Iris pigment epithelial cell (primary cell): ENCODE results near the gene LTBP1.
"Not testable (repeated sequence)": the region's sequence is repeated elsewhere in the genome, so short reads cannot be mapped to it uniquely, and the experiment has no call there.

Source experiments
- DNase-seq: peaks from one replicate; pipeline ENCODE4 v3.0.0-alpha.2; 2011; ENCODE audit warnings: low read depth

The LTBP1 gene

DNA sequence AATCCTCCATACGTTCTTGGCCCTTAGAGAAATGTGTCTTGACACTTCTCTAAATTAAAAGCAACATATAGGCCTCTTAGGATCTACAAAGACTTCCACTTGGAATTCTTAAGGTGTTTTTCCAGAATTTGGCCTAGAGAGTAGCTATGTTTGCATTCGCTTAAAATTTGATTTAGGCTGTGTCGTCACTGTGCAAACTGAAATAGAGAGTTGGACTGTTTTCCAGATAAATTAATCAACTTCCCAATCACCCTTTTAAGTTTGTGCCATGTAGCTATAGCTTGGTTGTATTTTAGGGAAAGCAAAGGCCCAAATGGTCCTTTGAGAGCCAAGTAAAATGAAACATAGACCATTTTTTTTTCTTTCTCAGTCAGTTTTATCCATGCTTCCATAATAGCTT is 401.1 kb downstream of the LTBP1 start:
- DNase-seq = no peak

DNA sequence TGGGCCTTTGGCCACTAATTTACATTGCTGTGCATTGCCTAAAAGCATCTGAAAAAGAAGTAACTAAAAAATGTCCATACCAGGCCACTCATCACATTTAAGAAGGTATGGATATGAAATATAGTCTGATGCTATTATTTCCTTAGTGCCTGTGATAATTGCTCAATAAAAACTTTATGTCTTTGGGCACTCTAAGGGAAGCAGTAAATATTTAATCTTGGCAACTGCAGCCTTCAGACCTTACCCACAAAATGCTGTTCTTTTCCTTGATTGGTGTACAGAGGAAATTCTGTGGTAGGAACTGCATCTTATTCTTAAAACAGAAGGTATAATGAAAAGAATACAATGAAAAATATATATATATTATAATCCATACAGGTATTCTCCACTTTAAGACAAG is 403.9 kb downstream of the LTBP1 start:
- DNase-seq = no peak

DNA sequence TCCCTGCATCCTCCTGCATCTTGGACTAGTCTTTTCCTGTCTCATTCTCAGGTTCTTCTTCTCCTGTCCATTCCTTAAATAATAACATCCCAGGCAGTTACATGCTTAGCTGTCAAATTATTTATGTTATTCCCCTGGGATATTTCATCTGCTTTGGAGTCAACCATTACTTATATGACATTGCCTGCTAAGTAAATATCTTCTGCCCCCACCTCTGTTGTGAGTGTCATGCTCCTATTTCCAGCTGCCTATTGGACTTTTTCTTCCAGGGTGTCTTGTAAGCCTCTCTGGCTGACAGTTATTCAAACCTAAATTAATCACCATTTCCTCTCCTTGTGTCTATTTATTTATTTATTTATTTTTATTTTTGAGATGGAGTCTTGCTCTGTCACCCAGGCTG is 405.0 kb downstream of the LTBP1 start:
- no peak for DNase-seq

DNA sequence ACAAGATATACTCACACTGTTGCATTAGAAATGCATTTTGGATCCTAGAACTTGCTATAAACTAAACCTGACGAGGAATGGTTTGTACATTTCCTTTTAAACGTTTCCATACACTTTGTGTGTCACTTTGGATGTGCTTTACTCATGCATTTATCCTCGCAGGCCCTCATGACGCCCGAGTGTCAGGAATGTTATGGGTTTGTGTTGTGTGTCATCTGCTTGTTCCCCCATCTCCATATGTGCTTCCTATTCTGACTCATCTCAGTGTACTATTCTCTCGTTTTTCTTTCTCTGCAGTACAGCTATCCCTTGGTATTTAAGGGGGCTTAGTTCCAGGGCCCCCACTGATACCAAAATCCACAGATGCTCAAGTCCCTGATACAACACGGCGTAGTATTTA is 408.2 kb downstream of the LTBP1 start:
- peak; percentile 94 for DNase-seq

DNA sequence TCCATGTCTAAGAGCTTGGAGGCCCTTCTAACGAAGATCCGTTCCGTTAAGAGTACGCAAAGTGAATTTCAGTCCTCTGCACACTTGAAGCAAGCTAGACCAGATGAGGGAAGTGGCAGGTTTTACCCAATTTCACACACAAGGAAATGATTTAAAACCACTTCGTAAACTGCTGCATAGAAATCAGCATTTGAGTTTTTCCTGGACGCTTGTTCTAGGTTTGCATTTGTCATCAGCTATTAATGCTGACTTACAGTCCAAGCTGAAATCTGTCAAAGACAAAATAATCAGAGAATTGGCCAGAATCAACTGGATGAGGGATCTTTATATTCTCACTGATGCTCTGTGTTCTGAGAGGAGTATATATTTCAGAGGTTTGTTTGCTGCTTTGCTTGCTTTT is 412.1 kb downstream of the LTBP1 start:
- no peak for DNase-seq

DNA sequence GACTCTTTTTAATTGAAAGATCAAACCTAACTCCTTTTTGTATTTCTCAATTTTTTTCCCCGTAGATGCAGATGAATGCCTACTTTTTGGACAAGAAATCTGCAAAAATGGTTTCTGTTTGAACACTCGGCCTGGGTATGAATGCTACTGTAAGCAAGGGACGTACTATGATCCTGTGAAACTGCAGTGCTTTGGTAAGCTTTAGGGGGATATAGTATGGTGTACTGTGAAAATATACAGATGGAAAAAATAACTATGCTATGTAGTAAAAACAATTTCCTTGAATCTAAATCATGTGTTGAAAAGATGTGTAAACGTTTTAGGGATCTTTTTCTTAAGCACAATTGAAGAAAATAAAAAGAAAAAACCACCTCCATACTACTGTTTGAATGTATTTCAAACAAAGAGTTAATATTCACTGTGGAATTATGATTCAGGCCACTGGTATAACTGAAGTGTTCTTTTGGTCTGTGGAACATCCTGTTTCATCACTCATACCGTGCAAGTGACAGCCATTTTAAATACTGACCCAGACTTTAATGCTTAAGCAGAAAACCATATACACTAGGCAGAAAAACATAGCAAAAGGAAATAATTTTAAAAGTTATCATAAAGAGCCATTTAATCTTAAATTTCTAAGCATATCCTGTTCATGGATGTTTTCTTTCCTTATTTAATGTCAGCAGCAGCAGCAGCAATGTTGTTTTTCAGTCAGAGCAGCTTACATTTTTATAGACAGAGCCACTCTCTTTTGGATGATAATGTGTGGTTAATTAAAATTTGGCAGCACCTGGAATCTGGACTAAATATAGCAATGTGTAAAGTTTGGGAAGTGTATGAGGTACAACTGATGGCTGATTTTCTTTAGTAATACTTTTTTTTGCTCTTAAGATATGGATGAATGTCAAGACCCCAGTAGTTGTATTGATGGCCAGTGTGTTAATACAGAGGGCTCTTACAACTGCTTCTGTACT is 416.9 kb downstream of the LTBP1 start:
- peak; percentile 86 for DNase-seq

DNA sequence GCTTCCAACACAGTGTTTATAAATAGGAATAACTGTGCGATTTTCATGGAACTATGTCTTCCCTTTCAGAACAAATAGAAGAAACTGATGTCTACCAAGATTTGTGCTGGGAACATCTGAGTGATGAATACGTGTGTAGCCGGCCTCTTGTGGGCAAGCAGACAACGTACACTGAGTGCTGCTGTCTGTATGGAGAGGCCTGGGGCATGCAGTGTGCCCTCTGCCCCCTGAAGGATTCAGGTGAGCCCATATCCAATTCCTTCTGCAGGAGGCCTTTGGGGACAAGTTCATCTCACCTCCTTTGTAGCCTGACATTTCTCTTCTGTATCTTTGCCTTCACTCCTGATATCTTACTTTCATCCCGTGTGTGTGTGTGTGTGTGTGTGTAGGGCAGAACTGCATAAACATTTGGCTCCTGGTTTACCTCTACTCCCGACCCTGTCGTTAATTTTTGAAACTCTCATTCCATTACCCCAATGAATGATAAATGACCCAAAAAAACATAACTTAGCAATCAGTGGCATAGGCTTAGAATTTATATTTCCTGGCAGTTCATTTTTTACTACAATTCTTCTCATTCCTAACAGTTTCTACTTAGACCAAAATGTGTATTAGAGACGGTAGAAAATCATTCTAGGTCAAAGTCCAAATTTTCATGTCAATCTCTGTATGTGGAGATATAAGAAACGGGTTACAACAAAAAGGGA is 418.7 kb downstream of the LTBP1 start:
- DNase-seq = no peak

DNA sequence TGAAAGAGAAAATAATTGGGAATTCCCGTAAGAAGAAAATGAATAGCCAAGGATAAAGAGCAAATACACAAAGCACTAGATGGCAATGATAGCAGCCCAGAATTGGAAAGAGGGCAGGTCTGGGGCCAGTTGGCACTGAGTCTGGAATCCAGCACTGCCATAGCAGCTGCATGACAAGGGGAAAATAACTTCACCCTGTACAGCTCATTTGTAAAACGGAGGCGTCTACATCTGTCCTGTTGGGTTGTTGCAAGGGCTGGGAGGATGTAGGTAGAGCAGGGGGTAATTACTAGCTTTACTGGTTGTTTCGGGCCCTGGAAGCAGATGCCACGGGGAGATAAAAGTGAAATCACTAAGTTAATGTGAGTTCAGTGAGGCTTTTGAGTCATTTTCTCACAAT is 419.7 kb downstream of the LTBP1 start:
- peak; percentile 16 for DNase-seq

DNA sequence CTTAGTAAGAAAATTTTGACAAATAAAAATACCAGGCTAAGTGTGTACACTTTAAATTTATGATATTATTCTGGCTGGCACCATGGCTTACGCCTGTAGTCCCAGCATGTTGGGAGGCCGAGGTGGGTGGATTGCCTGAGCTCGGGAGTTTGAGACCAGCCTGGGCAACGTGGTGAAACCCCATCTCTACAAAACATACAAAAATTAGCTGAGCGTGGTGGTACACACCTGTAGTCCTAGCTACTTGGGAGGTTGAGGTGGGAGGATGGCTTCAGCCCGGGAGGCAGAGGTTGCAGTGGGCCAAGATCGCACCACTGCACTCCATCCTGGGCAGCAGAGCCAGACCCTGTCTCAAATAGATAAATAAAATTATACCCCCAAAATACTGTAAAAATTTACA is 421.8 kb downstream of the LTBP1 start:
- not testable (repeated sequence) for DNase-seq

DNA sequence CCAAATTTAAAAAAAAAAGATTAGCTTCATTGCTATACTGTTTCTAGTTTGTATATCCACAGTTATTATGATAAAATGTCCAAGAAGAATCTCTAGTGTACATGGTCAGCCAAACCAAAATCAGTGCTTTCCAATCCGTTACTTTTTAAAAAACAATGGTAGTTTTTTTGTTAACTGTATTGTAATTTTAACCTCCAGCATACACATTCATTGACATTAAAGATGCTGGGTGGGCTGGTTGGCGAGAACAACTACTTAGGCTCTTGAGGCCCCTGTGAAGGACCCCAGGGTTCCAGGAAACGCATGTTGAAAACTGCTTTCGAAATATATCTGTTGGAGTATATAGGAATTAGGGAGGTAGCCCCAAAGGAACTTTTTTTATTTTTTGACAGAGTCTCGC is 422.4 kb downstream of the LTBP1 start:
- no peak for DNase-seq

DNA sequence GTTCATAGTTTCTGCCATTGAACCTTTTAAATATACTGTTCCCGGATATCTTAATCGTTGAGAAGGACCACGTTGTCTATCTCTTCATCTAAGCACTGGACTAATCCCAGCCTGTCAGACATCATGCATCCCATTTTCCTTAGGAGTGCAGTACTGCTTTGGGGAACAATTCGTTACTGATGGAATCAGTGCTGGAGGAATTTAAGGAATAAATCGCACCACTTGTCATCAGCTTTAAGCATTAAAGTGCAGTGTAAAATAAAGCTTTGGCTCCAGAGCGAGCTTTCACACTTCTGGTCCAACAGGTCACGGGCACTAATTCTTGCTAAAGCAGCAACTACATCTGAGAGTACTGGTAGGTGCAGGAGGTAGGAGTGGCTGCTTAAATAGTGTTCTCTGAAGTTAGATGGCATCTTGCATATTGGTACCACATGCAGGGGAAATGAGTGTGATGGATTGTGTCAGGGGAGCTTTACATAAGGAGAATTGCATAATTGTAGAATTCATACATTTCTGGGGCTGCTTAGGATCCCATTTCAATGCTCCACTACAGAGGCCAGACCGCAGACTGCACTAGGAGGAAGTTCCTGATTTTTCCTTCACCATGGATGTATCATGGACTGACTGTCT is 424.0 kb downstream of the LTBP1 start:
- DNase-seq = no peak

DNA sequence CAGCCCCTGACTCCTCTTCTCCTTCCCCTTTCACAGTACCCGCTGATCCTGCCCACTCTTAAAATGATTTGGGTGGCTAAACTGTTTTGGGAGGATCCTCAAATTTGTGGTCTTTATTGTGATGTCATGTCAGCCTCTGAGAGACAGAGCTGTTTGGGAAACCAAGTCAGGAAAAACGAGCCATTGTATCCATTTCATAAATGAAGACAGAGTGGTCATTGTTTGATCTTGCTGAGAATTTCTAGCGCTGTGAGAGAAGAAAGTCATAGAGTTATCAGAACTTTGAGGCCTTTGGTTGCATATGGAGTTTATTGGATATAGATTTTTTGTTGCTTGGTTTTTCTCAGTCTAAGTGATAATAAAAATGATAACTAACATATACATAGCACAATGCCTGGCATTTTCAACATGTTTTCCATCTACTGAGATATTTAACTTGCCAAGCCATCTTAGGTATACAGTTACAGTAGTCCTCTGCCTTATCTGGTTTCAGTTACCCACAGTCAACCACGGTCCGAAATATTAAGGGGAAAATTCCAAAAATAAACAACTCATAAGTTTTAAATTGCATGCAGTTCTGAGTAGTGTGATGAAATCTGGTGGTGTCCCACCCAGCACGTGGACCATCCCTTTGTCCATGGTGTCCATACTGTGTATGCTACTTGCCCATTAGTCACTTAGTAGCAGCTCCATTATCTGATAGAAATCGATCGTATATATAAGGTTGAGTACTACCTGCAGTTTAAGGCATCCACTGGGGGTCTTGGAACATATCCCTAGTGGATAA is 424.7 kb downstream of the LTBP1 start:
- DNase-seq = no peak

DNA sequence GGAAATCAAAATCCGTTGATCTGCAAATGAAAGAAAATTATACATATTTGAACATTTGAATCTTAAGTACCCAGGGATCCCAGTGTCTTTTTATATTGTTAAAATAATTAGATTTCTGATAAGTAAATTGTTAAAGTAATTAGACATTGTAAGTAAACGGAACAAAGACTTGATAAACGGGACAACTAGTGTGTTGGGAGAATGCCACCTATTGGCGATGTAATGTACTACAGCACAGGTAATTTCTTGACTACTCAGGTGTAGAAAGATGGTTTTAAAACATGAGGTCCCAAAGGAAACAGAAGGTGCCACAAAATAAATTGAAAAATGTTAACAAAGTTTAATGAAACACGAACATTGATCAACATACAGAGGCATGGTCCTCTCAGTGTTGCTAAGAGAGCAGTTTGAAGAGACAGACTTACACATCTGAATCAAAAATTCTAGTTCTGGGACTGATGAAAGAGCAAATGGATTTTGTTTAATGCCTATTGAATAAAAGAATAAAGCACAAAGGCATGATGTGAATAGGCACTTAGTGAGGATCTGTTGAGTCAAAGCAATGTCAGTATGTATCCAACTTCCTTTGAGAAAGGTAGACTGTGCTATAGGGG is 426.3 kb downstream of the LTBP1 start:
- DNase-seq = peak; percentile 33

DNA sequence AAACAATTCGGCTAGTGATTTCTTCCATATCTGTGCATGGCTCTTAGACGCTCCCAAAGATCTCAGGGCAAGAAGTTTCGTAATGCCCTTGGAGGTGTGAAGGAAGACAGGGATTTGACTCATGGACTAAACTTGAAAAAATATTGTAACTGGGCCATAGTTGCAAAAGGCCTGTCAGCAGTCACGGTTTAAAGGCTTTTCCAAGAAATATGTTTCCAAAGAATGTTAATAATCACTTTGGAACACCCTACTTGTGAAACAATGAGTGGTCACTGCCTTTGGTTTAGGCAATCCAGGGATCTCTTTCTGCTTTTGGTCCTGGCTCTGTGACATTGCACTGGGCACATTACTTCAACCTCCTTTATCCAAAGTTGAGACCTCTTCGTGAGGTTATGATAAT is 427.2 kb downstream of the LTBP1 start:
- peak; percentile 63 for DNase-seq

DNA sequence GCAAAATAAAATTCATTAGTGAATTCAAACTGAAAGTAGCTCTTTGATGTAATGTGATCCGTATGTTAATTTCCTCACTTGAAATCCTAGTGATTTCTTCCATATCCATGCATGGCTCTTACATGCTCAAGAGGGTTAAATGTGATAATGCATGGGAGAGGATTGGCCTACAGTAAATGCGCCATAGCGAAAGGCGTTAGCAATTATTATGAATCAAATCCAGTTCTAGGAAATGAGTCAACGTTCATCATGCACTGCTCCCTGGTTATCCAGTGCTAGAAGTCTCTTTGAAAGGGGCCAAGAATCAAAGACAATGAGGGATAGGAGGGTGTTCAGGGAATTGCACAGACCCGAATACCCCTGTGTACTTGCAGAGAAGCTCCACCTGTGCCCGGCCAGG is 428.3 kb downstream of the LTBP1 start:
- DNase-seq = peak; percentile 49

DNA sequence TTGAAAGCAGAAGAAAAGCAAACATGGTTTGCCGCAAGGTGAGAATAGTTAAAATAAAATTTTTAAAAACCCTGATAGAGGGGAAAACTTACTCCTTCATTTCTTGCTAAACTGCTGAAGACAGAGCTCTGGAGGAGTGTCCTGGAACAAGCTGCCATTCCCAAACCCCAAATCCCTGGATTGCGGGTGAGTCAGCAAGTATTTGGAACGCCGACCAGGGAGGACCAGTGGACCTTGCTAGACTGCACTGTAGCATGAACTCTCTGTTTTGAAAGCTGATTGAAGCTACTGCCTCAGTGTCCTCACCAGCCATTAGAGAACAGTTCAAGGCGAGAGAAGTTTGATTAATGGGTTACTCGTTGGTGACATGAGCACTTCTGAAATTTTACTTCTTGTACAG is 430.3 kb downstream of the LTBP1 start:
- DNase-seq = no peak

DNA sequence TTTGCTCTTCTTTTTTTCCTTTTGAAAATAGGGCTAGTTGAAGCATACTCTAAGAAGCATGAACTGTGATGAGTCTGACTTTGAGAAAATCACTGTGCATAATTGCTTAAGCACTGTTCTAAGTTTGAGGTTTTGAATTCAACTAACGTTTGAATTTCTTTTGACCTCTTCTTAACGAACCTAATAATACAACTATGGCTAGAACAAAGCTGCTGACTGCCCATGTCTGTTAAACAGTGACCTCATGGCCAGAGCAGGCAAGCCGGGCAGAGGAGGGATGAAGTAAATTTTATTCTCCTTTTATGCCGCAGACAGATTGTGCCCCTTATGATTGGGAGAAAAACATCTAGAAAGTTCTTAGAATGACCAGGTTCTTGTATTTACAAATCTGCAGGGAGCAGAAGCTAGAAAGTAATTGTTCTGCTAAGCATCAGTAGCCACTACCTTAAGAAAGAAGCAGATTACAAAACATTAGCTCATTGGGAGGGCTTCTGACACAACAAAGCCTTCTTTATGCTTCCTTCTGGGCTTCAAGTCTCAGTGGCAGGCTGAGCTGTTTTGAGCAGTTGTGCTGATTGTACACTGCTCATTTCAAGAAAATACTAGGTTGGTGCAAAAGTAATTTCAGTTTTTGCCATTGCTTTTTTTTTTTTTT is 431.9 kb downstream of the LTBP1 start:
- peak; percentile 43 for DNase-seq

DNA sequence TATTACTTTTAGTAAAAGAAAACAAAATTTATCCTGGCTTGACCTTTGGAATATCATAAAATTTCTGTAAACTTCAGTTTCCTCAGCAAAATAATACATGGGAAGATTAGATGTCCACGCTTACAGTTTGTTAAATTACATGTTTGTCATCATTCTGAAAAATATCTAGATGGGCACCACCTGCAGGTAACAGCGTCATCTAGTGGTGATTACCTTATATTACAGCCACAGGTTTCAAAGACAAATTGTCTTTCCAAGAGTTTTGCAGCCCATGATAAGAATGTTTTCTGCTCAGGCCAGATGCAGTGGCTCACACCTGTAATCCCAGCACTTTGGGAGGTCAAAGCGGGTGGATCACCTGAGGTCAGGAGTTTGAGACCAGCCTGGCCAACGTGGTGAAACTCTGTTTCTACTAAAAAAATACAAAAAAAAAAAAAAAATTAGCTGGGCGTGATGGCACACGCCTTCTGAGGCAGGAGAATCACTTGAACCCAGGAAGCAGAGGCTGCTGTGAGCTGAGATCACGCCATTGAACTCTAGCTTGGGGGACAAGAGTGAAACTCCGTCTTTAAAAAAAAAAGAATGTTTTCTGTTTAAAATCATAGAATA is 433.4 kb downstream of the LTBP1 start:
- DNase-seq = no peak

DNA sequence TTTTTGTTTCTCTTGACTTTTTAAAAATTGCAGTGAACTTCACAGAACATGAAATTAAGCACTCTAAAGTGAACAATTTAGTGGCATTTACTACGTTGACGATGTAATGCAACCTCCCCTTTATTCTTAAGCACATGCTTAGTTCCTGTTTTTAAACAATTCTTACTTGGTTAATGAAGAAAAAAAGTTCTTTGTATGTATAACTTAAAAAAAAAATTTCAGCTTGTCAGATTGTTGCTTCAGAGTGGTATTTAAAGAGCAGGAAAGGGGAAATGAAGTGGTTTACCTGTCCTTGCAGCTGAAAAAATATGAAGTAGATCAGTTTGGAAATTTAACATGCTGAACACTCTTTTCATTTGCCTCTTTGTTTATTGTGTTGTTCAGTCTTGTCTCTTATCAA is 434.0 kb downstream of the LTBP1 start:
- no peak for DNase-seq

DNA sequence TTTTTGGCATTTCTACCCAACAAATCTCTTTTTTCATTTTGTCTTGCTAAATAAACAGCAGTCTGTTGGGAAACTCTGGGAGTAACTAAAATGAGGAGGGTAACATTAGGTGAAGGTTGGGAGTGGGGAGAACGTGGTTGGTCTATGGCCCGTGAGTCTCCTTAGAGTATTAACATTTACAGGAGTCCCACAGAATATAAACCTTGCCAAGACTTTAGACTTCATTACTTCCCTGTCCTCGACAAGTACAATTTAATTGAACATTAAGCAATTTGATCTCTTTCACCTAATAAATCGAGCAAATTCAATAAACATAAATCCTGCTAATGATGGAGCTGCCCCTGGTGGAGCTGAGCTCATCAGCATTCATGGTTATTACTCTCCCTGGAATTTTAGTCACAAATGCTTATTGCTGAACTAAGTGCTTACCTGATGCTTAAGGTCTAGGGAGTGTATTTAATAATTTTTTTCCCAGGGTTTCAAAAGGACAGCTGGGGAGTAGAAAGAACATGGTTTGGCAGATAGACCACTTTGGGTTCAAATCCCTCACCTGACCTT is 434.6 kb downstream of the LTBP1 start:
- no peak for DNase-seq
